Progenitor cell of endocrine pancreas (in vitro differentiated cells): ENCODE data around the gene FBXO48. TPM values are rescaled to one million over a fixed set of nuclear protein-coding genes. Genes with fewer than 3 reads are reported as not detected.

ENCODE experiments used
- DNase-seq: peaks from one replicate; pipeline ENCODE4 v3.0.0; 2021; ENCODE audit warnings: low spot score; ENCODE audit not compliant: unreplicated experiment
- H3K27ac Mint-ChIP-seq: 2 replicates; pipeline ENCODE4 v1.8.0; 2021; ENCODE audit warnings: mild to moderate bottlenecking, moderate library complexity, mixed read lengths
- H3K27me3 Mint-ChIP-seq: 2 replicates; pipeline ENCODE4 v1.8.0; 2021; ENCODE audit warnings: mixed read lengths
- H3K36me3 Mint-ChIP-seq: 2 replicates; pipeline ENCODE4 v1.8.0; 2022; ENCODE audit warnings: mixed read lengths; ENCODE audit not compliant: insufficient read depth
- H3K4me1 Mint-ChIP-seq: 2 replicates; pipeline ENCODE4 v1.8.0; 2021; ENCODE audit warnings: low read depth, mixed read lengths
- H3K4me3 Mint-ChIP-seq: 2 replicates; pipeline ENCODE4 v1.8.0; 2021; ENCODE audit warnings: low read depth, mild to moderate bottlenecking, moderate library complexity, mixed read lengths
- H3K9me3 Mint-ChIP-seq: 2 replicates; pipeline ENCODE4 v1.8.0; 2021; ENCODE audit warnings: low read depth, mixed read lengths
- total RNA-seq: library from RNA; stranded (reverse); gene quantifications from 2 replicates; pipeline ENCODE4 v1.2.1, GENCODE V29; 2021
- TF ChIP-seq, protein P1 (sequence below): fragments of 200-600 bp; sonication (generic); IDR thresholded peaks from one replicate; pipeline ENCODE4 v1.5.0; 2021; ENCODE audit warnings: antibody characterized with exemption, mild to moderate bottlenecking; ENCODE audit not compliant: unreplicated experiment

The FBXO48 gene
- total RNA-seq, 1 donor from 2014 or later, result 1.5 TPM

DNA sequence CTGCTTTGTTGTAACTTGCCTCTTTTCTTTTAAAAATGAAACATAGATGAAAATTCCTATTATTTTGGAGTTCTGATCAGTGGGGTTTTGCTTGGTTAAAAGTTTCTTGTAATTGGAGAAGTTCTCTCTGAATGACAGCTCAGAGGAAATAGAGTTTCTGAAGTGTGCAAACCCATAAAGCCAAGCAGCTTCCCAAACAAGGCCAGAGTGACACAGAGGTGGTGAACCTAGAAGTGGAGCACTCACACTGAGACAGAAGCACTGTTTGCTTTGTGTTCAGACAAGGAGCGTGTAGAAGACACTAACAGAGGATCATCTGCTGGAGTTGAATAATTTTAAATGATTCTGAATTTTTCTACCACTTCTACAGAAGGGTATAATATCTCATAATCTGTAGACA is 49.2 kb downstream of the FBXO48 start:
- Mint-ChIP-seq H3K36me3 (no peaks in the 10 kb centered on the region), H3K4me3 (no peak overlapping the region), H3K27ac (no peak overlapping the region), H3K9me3 (no peaks in the 10 kb centered on the region), H3K27me3 (peaks cover 24% of the 10 kb centered on the region), H3K4me1 (peaks cover 7% of the 10 kb centered on the region)
- TF ChIP-seq, protein P1, sequence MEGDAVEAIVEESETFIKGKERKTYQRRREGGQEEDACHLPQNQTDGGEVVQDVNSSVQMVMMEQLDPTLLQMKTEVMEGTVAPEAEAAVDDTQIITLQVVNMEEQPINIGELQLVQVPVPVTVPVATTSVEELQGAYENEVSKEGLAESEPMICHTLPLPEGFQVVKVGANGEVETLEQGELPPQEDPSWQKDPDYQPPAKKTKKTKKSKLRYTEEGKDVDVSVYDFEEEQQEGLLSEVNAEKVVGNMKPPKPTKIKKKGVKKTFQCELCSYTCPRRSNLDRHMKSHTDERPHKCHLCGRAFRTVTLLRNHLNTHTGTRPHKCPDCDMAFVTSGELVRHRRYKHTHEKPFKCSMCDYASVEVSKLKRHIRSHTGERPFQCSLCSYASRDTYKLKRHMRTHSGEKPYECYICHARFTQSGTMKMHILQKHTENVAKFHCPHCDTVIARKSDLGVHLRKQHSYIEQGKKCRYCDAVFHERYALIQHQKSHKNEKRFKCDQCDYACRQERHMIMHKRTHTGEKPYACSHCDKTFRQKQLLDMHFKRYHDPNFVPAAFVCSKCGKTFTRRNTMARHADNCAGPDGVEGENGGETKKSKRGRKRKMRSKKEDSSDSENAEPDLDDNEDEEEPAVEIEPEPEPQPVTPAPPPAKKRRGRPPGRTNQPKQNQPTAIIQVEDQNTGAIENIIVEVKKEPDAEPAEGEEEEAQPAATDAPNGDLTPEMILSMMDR, result no peak
- no peak for DNase-seq

DNA sequence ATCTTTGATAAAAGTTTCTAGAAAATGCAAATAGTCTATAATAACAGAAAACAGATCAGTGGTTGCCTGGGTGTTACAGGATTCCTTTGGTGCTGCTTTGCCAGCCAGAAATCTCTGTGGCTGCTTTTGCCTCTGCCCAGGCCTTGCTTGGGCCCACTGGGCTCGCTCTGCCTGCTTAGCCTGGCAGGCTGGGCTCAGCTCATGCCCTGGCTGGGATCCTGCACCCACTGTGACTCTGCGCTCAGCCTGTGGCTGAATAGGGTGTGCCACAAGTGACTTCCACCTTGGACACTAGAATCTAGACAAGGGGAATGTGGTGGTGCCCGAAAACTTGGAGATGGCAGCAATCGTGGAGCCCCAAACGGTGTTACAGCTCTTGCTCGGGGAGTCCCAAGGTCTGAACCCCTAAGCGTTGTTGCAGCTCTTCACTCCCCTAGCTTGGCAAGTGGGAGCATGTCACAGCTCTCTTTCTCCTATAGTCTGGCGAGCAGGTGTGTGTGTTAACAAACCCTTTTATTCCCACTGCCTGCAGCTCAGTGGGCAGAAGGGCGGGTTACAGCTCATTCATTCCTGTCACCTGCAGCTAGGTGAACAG is 50.9 kb downstream of the FBXO48 start:
- no peaks in the 10 kb centered on the region for H3K36me3 Mint-ChIP-seq
- peaks cover 16% of the 10 kb centered on the region for H3K27me3 Mint-ChIP-seq
- peak overlapping the region; percentile 21 for H3K27ac Mint-ChIP-seq
- H3K9me3 Mint-ChIP-seq, result no peaks in the 10 kb centered on the region
- TF ChIP-seq, protein P1, result no peak
- peaks cover 7% of the 10 kb centered on the region for H3K4me1 Mint-ChIP-seq
- no peak for DNase-seq
- no peak overlapping the region for H3K4me3 Mint-ChIP-seq

DNA sequence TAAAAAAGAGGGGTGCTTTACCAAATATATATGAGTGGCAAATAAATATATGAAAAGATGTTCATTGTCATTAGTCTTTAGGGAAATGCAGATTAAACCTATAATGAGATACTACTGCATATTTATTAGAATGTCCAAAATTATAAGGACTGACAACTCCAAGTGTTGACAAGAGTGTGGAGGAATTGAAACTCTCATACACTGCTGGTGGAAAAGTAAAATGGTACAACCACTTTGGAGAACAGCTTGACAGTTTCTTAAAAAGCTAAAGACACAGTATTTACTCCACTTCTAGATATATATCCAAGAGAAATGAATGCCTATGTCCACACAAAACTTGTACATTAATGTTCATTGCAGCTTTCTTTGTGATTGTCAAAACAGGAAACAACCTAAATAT is 51.6 kb downstream of the FBXO48 start:
- Mint-ChIP-seq H3K27ac (no peak overlapping the region), H3K36me3 (no peaks in the 10 kb centered on the region), H3K4me3 (no peak overlapping the region), H3K9me3 (no peaks in the 10 kb centered on the region), H3K4me1 (peaks cover 7% of the 10 kb centered on the region), H3K27me3 (peaks cover 17% of the 10 kb centered on the region)
- no peak for DNase-seq
- TF ChIP-seq, protein P1, result no peak

DNA sequence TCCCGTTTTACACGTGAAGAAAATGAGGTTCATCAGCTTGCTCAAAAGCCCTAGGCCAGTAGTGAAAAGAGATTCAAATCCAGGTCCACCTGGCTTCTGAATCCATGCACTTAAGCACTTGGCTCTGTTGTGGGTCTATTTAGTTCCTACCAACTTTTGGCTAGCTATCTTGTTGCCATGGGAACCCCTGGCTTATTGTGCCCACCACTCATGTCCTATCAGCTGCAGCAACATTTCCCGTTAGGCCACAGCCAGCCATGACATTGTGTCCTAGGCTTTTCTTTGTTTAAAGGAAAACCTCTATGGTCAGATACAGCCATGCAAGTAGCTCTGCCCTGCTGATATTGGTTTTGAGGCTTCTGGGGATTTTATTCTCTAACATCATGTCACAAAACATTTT is 52.2 kb downstream of the FBXO48 start:
- no peaks in the 10 kb centered on the region for H3K36me3 Mint-ChIP-seq
- no peak overlapping the region for H3K27ac Mint-ChIP-seq
- no peaks in the 10 kb centered on the region for H3K9me3 Mint-ChIP-seq
- peaks cover 7% of the 10 kb centered on the region for H3K4me1 Mint-ChIP-seq
- H3K27me3 Mint-ChIP-seq, result peaks cover 23% of the 10 kb centered on the region
- no peak overlapping the region for H3K4me3 Mint-ChIP-seq
- TF ChIP-seq, protein P1, result no peak
- DNase-seq, result no peak

DNA sequence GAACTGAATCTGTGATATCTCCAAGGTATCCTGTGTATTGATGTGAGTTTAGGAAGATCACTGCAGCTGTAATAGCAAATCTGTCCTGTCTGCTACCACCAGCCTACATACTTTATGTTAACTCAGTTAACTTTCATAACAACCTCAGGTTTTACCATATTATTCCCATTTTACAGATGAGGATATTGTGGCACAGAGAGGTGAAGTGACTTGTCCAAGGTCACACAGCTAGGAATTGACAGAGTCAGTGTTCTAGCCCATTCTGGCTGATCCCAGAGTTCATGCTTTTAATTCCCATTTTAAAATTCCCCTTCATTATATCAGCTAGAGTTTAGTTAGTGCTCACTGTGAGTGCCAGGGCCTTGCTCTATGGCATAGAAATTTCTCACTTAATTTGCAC is 52.6 kb downstream of the FBXO48 start:
- no peak for DNase-seq
- TF ChIP-seq, protein P1, result no peak
- Mint-ChIP-seq H3K4me3 (no peak overlapping the region), H3K27me3 (peaks cover 21% of the 10 kb centered on the region), H3K36me3 (no peaks in the 10 kb centered on the region), H3K4me1 (peaks cover 7% of the 10 kb centered on the region), H3K9me3 (no peaks in the 10 kb centered on the region), H3K27ac (no peak overlapping the region)
